ENCODE data around the gene CYRIA. TPM values are rescaled to one million over a fixed set of nuclear protein-coding genes. Genes with fewer than 3 reads are reported as not detected.

The CYRIA gene
- total RNA-seq, 4 donors from 2014 or later: 1.8 to 4.0 (median 3.7) TPM

DNA sequence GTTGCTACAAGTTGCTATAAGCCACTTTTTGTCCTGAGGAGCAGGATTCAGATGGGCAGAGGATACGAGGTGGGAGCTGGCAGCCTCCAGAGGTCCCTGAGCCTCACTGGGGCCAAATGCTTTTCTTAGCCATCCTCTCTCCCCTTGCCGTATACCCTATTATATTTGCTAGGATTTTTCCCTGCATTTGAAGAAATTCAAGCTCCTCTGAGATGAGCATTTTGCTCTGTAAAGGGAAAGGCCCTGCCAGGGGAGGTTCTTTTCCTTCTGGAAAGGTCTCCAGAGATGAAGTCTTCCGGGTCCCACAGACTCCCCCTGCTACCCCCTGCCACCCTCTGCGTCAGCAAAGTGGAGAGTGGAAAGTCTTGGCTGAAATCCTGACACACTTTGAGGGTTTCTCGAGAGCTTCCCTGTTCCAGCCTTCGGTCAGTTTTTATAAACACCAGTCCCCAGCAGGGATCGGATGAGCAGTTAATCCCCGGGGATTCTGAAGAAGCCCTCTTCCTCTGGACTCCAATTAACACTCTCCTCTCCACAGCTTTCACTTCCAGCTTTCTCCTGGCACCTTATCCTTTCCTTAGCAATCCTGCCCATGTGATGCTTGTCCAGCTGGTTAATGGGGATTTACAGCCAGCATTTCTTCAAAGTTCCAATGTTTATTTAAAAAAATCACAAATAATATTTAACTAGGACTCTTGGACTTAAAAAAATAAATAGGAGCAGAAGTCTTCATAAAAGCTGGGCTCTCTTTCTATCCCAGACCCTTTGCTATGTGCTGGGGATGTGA lies 13.1 kb downstream of the CYRIA start:
- H3K9me3 ChIP-seq: no peaks in the 10 kb centered on the region
- TF ChIP-seq EP300 (IDR thresholded peaks at IDR 0.05): no peak
- no peak for TF ChIP-seq POLR2AphosphoS5 (IDR thresholded peaks at IDR 0.05)
- TF ChIP-seq, protein P1, sequence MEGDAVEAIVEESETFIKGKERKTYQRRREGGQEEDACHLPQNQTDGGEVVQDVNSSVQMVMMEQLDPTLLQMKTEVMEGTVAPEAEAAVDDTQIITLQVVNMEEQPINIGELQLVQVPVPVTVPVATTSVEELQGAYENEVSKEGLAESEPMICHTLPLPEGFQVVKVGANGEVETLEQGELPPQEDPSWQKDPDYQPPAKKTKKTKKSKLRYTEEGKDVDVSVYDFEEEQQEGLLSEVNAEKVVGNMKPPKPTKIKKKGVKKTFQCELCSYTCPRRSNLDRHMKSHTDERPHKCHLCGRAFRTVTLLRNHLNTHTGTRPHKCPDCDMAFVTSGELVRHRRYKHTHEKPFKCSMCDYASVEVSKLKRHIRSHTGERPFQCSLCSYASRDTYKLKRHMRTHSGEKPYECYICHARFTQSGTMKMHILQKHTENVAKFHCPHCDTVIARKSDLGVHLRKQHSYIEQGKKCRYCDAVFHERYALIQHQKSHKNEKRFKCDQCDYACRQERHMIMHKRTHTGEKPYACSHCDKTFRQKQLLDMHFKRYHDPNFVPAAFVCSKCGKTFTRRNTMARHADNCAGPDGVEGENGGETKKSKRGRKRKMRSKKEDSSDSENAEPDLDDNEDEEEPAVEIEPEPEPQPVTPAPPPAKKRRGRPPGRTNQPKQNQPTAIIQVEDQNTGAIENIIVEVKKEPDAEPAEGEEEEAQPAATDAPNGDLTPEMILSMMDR (IDR thresholded peaks at IDR 0.05): no peak
- TF ChIP-seq POLR2A (IDR thresholded peaks at IDR 0.05): no peak
- H3K4me3 ChIP-seq: no peak overlapping the region
- peaks cover 47% of the 10 kb centered on the region for H3K4me1 ChIP-seq
- H3K27me3 ChIP-seq: no peaks in the 10 kb centered on the region
- H3K36me3 ChIP-seq: no peaks in the 10 kb centered on the region
- WGBS: 56% methylated on average over 8 of the region's 8 CpGs
- H3K27ac ChIP-seq: peak overlapping the region; percentile 52
- no peak for DNase-seq (ENCODE audit: low spot score in 2 of 2)

DNA sequence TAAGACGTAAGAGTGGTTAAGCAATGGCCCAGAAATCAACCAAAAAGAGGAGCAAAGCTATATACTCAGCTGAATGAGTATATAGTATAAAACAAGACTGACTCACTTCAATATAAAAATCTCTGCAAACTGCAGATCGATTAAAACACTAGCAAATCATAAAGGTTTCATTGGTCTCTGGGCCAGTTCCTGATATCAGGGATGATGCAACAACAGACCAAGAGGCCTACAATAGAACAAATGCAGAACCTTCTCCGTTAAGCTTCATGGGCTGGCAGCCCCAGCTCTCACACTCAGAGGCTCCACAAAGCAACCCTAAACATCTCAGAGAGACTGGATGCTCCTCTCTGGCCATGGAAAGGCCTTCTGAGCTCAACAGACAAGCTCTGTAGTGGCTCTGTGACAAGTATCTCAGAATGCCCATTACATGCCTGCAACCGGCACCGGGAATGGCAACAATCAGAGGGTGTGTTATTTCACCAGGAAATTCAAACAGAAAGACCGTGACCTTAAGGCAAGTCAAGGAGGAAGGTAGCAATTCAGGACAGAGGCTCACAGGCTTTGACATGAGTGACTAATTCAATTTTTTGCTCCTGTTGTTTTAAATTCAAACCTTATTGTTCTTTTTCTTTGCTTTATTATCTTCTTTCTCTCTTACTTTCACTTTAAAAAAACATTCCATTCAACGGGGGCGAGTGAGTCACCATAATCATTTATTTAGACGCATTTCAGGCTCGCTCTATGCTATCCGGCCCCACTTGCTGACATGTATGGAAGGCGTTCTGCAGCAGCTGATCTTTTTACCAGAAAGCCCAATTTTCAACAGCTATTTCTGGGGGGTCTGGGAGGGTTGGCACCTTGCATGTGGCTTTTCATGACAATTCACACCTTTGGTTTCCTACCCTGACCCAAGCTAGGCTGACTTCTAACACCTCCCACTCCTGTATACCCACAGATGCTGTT lies 15.1 kb downstream of the CYRIA start:
- H3K4me3 ChIP-seq: peak overlapping the region; percentile 25
- no peak for DNase-seq (ENCODE audit: low spot score in 2 of 2)
- H3K36me3 ChIP-seq: no peaks in the 10 kb centered on the region
- TF ChIP-seq, protein P1 (IDR thresholded peaks at IDR 0.05): no peak
- TF ChIP-seq POLR2AphosphoS5 (IDR thresholded peaks at IDR 0.05) (no peak), POLR2A (IDR thresholded peaks at IDR 0.05) (no peak), EP300 (IDR thresholded peaks at IDR 0.05) (no peak)
- no peaks in the 10 kb centered on the region for H3K27me3 ChIP-seq
- peak overlapping the region; percentile 10 for H3K27ac ChIP-seq
- 38% methylated on average over 12 of the region's 12 CpGs for WGBS
- peaks cover 40% of the 10 kb centered on the region for H3K4me1 ChIP-seq
- no peaks in the 10 kb centered on the region for H3K9me3 ChIP-seq

DNA sequence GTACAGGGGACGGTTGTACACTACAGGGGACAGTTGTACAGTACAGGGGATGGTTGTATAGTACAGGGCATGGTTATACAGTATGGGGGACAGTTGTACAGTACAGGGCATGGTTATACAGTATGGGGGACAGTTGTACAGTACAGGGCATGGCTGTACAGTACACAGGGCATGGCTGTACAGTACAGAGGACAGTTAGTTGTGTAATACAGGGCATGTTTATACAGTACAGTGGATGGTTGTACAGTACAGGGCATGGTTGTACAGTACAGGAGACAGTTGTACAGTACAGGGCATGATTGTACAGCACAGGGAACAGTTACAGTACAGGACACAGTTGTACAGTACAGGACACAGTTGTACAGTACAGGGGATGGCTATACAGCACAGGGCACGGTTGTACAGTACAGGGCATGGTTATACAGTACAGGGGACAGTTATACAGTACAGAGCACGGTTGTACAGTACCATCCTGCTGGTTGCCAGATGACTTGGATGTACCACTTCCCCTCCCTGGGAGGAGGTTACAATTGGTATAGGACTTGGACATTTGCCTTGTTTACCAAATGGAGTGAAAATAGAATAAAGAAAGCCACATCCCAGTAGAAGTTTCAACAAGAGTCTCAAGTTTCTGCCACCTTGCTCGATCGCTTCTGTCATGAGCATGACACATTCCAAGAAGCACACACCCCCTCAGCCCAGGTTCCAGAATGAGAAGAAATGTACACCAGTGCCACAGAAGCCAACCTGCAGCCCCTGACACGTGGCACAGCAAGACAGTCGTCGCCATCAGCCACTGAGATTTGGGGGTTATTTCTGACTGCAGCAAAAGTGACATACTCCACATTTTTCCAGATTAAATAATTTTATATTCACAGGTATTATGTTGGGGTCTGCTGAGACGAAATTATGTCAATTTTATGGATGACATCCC lies 16.0 kb downstream of the CYRIA start:
- DNase-seq (ENCODE audit: low spot score in 2 of 2): no peak
- Histone ChIP-seq H3K27me3 (no peaks in the 10 kb centered on the region), H3K9me3 (no peaks in the 10 kb centered on the region), H3K4me3 (peak overlapping the region; percentile 25), H3K4me1 (peaks cover 40% of the 10 kb centered on the region), H3K27ac (peak overlapping the region; percentile 10), H3K36me3 (no peaks in the 10 kb centered on the region)
- 81% methylated on average over 9 of the region's 9 CpGs for WGBS
- TF ChIP-seq, protein P1 (IDR thresholded peaks at IDR 0.05): no peak

DNA sequence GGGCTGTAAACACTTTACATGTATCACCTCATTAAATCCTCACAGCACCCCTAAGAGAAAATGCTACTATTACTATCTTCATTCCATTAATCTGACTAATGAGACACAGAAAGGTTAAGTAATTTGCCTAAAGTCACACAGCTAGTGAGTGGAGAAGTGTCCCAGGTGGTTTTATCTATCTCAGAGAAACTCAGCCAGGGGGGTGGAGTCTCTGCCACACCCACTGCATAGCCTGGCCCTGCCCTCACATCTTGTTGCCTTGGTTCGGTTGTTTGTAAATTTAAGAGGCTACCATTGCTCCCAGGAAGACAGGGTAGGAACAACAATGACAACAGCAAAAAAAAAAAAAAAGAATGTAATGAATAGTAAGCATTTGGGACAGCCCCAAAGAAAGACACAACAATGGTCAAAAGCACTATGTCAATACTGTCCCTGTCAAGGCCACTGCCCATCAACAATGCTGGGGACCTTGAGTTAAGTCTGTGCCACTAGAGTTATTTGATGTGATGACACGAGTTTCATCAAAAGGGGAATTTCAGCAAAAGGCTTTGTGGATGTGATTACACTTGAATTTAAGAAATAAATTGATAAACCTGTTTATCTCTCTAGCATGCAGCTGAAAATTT lies 17.5 kb downstream of the CYRIA start:
- H3K4me1 ChIP-seq: peaks cover 43% of the 10 kb centered on the region

More for the DNA sequence above, 17.5 kb downstream of the CYRIA start:
- DNase-seq (ENCODE audit: low spot score in 2 of 2): no peak
- 81% methylated on average over 2 of the region's 2 CpGs for WGBS
- no peak overlapping the region for H3K27ac ChIP-seq
- H3K36me3 ChIP-seq: no peaks in the 10 kb centered on the region
- no peaks in the 10 kb centered on the region for H3K27me3 ChIP-seq
- H3K9me3 ChIP-seq: no peaks in the 10 kb centered on the region
- H3K4me3 ChIP-seq: no peak overlapping the region
- TF ChIP-seq POLR2A (IDR thresholded peaks at IDR 0.05): no peak
- TF ChIP-seq, protein P1 (IDR thresholded peaks at IDR 0.05): no peak
- no peak for TF ChIP-seq POLR2AphosphoS5 (IDR thresholded peaks at IDR 0.05)
- TF ChIP-seq EP300 (IDR thresholded peaks at IDR 0.05): no peak

Measured in suprapubic skin (tissue), 4 donors.